ENCODE results near the gene OSBPL2. TPM values are rescaled to one million over a fixed set of nuclear protein-coding genes. Genes with fewer than 3 reads are reported as not detected.

The OSBPL2 gene
- total and polyA plus RNA-seq, 2 donors (not counting 3 experiments of a cell fraction or from before 2014, with no cell fraction given), result 13.1 to 33.0 TPM

- dilution Hi-C loops (cut with MboI; ENCODE audit: extremely low pct_ligation_motif_present, low sequenced_read_pairs), result no loop called here
- POLR2A ChIA-PET, result interaction anchor here (0.6 kb wide), 1 partner anchor 65 kb away, joined by 4 read pairs; no protein-coding TSS in a partner anchor
These were observed 69.1 kb downstream of the OSBPL2 start for GRCh38 chr20:62307226-62308101.

More at GRCh38 chr20:62307226-62308101, 69.1 kb downstream of the OSBPL2 start:
- peaks cover 24 to 57% of the 10 kb centered on the region in 2 experiments for H3K36me3 ChIP-seq (ENCODE audit: control insufficient read depth in 2 of 2, extremely low read depth in 1 of 2, insufficient read depth in 2 of 2, low read length in 2 of 2)
- H3K9ac ChIP-seq (replicated peaks; ENCODE audit: extremely low read depth, insufficient read depth, low read length), result no peak overlapping the region
- H3K4me2 ChIP-seq (ENCODE audit: insufficient read depth, low read length), result no peak overlapping the region
- no peaks in the 10 kb centered on the region for H3K9me3 ChIP-seq (replicated peaks; ENCODE audit: control insufficient read depth, insufficient read depth, low read length)
- TF ChIP-seq MYC (IDR thresholded peaks at IDR 0.05; ENCODE audit: low read depth, low read length) (no peak), POLR2AphosphoS5 (IDR thresholded peaks at IDR 0.05; ENCODE audit: insufficient read depth, low read depth, low read length) (peak; percentile 7), CTCF (IDR thresholded peaks at IDR 0.05; ENCODE audit: extremely low read depth in 1 of 2, insufficient read depth in 1 of 2, low read depth in 1 of 2, low read length in 2 of 2) (no peak)
- no TSS peak for BruUV-seq (replicated peaks)
- H2AFZ ChIP-seq (ENCODE audit: low read depth, low read length), result no peak overlapping the region
- no peak for DNase-seq (ENCODE audit: low read depth, low spot score)
- H4K20me1 ChIP-seq (replicated peaks; ENCODE audit: control insufficient read depth, extremely low read depth, insufficient read depth, low read length), result no peaks in the 10 kb centered on the region
- CTCF ChIA-PET, result interaction anchor here (1.5 to 8.1 kb wide), 3 partner anchors 57 to 75 kb away, joined by 9 to 113 read pairs (median 10); no protein-coding TSS in a partner anchor
- intact Hi-C loops (cut with micrococcal nuclease), result loop anchor here (10.0 kb wide), 1 partner anchor 487 kb away; the partner anchor contains the start of gene MRGBP
- peaks cover 21% of the 10 kb centered on the region for H3K4me1 ChIP-seq (ENCODE audit: control insufficient read depth, extremely low read depth, insufficient read depth, low read length)
- peaks cover 41% of the 10 kb centered on the region for H3K79me2 ChIP-seq (ENCODE audit: control insufficient read depth, insufficient read depth, low read length)
- no peak overlapping the region for H3K27ac ChIP-seq (ENCODE audit: insufficient read depth, low read depth, low read length)
- H3K9me1 ChIP-seq (replicated peaks; ENCODE audit: control insufficient read depth, extremely low read depth, insufficient read depth, low read length), result no peaks in the 10 kb centered on the region
- no peak for FAIRE-seq
- no peak overlapping the region for H3K4me3 ChIP-seq (replicated peaks in 1 of 3; ENCODE audit: insufficient read depth in 1 of 3, low read depth in 1 of 3, low read length in 3 of 3)
- H3K27me3 ChIP-seq (ENCODE audit: control insufficient read depth in 2 of 2, insufficient read depth in 2 of 2, low read length in 2 of 2), result no peaks in the 10 kb centered on the region

Data from endothelial cell of umbilical vein (primary cell).